Measurements from ENCODE around the gene STAT6.
"Not testable (repeated sequence)": the region's sequence is repeated elsewhere in the genome, so short reads cannot be mapped to it uniquely, and the experiment has no call there.

Gene STAT6

GRCh38 chr12:57087691-57088353 lies 23.3 kb downstream of the STAT6 start:
- peak; percentile 96 for DNase-seq (ENCODE audit: low spot score)

- peak; percentile 92 for DNase-seq (ENCODE audit: low spot score)
Observed at GRCh38 chr12:57087010-57087690, 24.0 kb downstream of the STAT6 start.

- DNase-seq (ENCODE audit: low spot score): peak; percentile 83
Observed at GRCh38 chr12:57086493-57087009, 24.6 kb downstream of the STAT6 start.

- DNase-seq (ENCODE audit: low spot score): no peak
Observed at GRCh38 chr12:57085999-57086492, 25.1 kb downstream of the STAT6 start.

GRCh38 chr12:57080855-57081254 lies 30.3 kb downstream of the STAT6 start:
- DNase-seq (ENCODE audit: low spot score): no peak

- no peak for DNase-seq (ENCODE audit: low spot score)
Observed at GRCh38 chr12:57079821-57080220, 31.3 kb downstream of the STAT6 start.

- peak; percentile 100 for DNase-seq (ENCODE audit: low spot score)
Observed at GRCh38 chr12:57078519-57079404, 32.4 kb downstream of the STAT6 start, which contains the start of gene NEMP1. Gene NEMP1, minus strand, starts transcription at chr12:57078791. Its CDS starts 46 bp downstream, at chr12:57078745.

- DNase-seq (ENCODE audit: low spot score): not testable (repeated sequence)
Observed at GRCh38 chr12:57073566-57074450, 37.4 kb downstream of the STAT6 start.

GRCh38 chr12:57072661-57073060 lies 38.5 kb downstream of the STAT6 start:
- no peak for DNase-seq (ENCODE audit: low spot score)

GRCh38 chr12:57069523-57069922 lies 41.6 kb downstream of the STAT6 start:
- DNase-seq (ENCODE audit: low spot score): peak; percentile 84

GRCh38 chr12:57066245-57066644 lies 44.9 kb downstream of the STAT6 start:
- no peak for DNase-seq (ENCODE audit: low spot score)

- no peak for DNase-seq (ENCODE audit: low spot score)
Observed at GRCh38 chr12:57063991-57064685, 47.0 kb downstream of the STAT6 start.

- DNase-seq (ENCODE audit: low spot score): no peak
Observed at GRCh38 chr12:57058454-57058853, 52.7 kb downstream of the STAT6 start.

GRCh38 chr12:57057067-57057751 lies 54.0 kb downstream of the STAT6 start:
- DNase-seq (ENCODE audit: low spot score): no peak

- no peak for DNase-seq (ENCODE audit: low spot score)
Observed at GRCh38 chr12:57055824-57056223, 55.3 kb downstream of the STAT6 start.

GRCh38 chr12:57053901-57054300 lies 57.3 kb downstream of the STAT6 start:
- not testable (repeated sequence) for DNase-seq (ENCODE audit: low spot score)

GRCh38 chr12:57053146-57053545 lies 58.0 kb downstream of the STAT6 start:
- DNase-seq (ENCODE audit: low spot score): not testable (repeated sequence)

- no peak for DNase-seq (ENCODE audit: low spot score)
Observed at GRCh38 chr12:57051011-57051410, 60.2 kb downstream of the STAT6 start.

- DNase-seq (ENCODE audit: low spot score): peak; percentile 13
Observed at GRCh38 chr12:57049890-57050289, 61.3 kb downstream of the STAT6 start, which contains the start of gene MYO1A. Gene MYO1A, minus strand, starts transcription at chr12:57050129. Its CDS starts 1,806 bp downstream, at chr12:57048323.

- DNase-seq (ENCODE audit: low spot score): no peak
Observed at GRCh38 chr12:57049119-57049446, 62.1 kb downstream of the STAT6 start.

Measured in RKO (cell line).